NCI-H128 (cell line): ENCODE results near the gene KLHL29.

Experiments used
- DNase-seq: peaks from one replicate; lab custom pipeline; 2025; ENCODE audit not compliant: unreplicated experiment; lab: John Stamatoyannopoulos, UW

Gene KLHL29

GRCh38 chr2:23626701-23627230 is 241.8 kb downstream of the KLHL29 start:
- DNase-seq = no peak

- DNase-seq = no peak
These were observed 242.4 kb downstream of the KLHL29 start for GRCh38 chr2:23627236-23628009.

GRCh38 chr2:23628926-23629771 is 244.2 kb downstream of the KLHL29 start:
- no peak for DNase-seq

- DNase-seq = no peak
These were observed 244.9 kb downstream of the KLHL29 start for GRCh38 chr2:23629772-23630480.

GRCh38 chr2:23630961-23631360 is 246.0 kb downstream of the KLHL29 start:
- DNase-seq = no peak

GRCh38 chr2:23631389-23631788 is 246.4 kb downstream of the KLHL29 start:
- no peak for DNase-seq

- no peak for DNase-seq
These were observed 247.4 kb downstream of the KLHL29 start for GRCh38 chr2:23632386-23632785.

- DNase-seq = no peak
These were observed 247.9 kb downstream of the KLHL29 start for GRCh38 chr2:23632831-23633395.

GRCh38 chr2:23633966-23634365 is 249.0 kb downstream of the KLHL29 start:
- no peak for DNase-seq

GRCh38 chr2:23635442-23636340 is 250.7 kb downstream of the KLHL29 start:
- DNase-seq = no peak

GRCh38 chr2:23636426-23636825 is 251.4 kb downstream of the KLHL29 start:
- DNase-seq = no peak

GRCh38 chr2:23637011-23637778 is 252.2 kb downstream of the KLHL29 start:
- no peak for DNase-seq

- no peak for DNase-seq
These were observed 254.5 kb downstream of the KLHL29 start for GRCh38 chr2:23639406-23639982.

GRCh38 chr2:23640711-23641110 is 255.7 kb downstream of the KLHL29 start:
- DNase-seq = no peak

- no peak for DNase-seq
These were observed 257.5 kb downstream of the KLHL29 start for GRCh38 chr2:23642516-23642915.

- DNase-seq = no peak
These were observed 260.3 kb downstream of the KLHL29 start for GRCh38 chr2:23645230-23645808.

- DNase-seq = no peak
These were observed 262.6 kb downstream of the KLHL29 start for GRCh38 chr2:23647563-23647962.

GRCh38 chr2:23649303-23649702 is 264.3 kb downstream of the KLHL29 start:
- DNase-seq = no peak

GRCh38 chr2:23649819-23650218 is 264.8 kb downstream of the KLHL29 start:
- DNase-seq = no peak
